DOHH2 (cell line): ENCODE results near the gene DDX28.

Source experiments
- CTCF ChIP-seq: fragments of 200-600 bp; sonication (generic); IDR thresholded peaks from one replicate; pipeline ENCODE4 v1.5.1; 2014; ENCODE audit warnings: antibody characterized with exemption, mild to moderate bottlenecking, low read depth, low read length; ENCODE audit not compliant: poor library complexity, severe bottlenecking
- EZH2phosphoT487 ChIP-seq: fragments of 200-600 bp; sonication (generic); IDR thresholded peaks from 2 replicates; pipeline ENCODE4 v1.6.1; 2017; ENCODE audit warnings: borderline replicate concordance, mild to moderate bottlenecking, antibody characterized with exemption, low read length, moderate library complexity, mixed read lengths

GRCh38 chr16:68022278-68022727, 729 bp downstream of the DDX28 start:
- TF ChIP-seq CTCF = no peak
- no peak for TF ChIP-seq EZH2phosphoT487
